Naive B cell (primary cell): Measurements from ENCODE around the gene HIPK2. TPM values are rescaled to one million over a fixed set of nuclear protein-coding genes. Genes with fewer than 3 reads are reported as not detected.
A peak's percentile ranks its signal among the peaks of the same experiment; 100 is the strongest.

ENCODE experiments used
- ATAC-seq, 2 donors: fragments of 150-1000 bp; cut with Tn5 transposase; 2 replicates each; pipeline ENCODE4 v1.10.0; 2021; ENCODE audit warnings: low read depth in 2 of 2, mild to moderate bottlenecking in 2 of 2, moderate library complexity in 2 of 2
- DNase-seq: peaks from one replicate; pipeline ENCODE4 v3.0.0; 2022
- H3K27ac Mint-ChIP-seq, 6 donors: one replicate each; pipeline ENCODE4 v1.8.0; 2020 to 2022; ENCODE audit warnings: mild to moderate bottlenecking in 6 of 6, mixed read lengths in 6 of 6, moderate library complexity in 5 of 6, inconsistent platforms in 2 of 6
- H3K27me3 Mint-ChIP-seq, 3 donors: one replicate each; pipeline ENCODE4 v1.8.0; 2021 to 2022; ENCODE audit warnings: mixed read lengths in 3 of 3, mild to moderate bottlenecking in 1 of 3
- H3K36me3 Mint-ChIP-seq, 2 donors: one replicate each; pipeline ENCODE4 v1.8.0; 2020 to 2022; ENCODE audit warnings: mixed read lengths in 2 of 2, inconsistent platforms in 1 of 2, mild to moderate bottlenecking in 1 of 2
- H3K4me1 Mint-ChIP-seq, 3 donors: one replicate each; pipeline ENCODE4 v1.8.0; 2020 to 2022; ENCODE audit warnings: mixed read lengths in 3 of 3, inconsistent platforms in 1 of 3, mild to moderate bottlenecking in 1 of 3, moderate library complexity in 1 of 3
- H3K4me3 Mint-ChIP-seq, 8 donors: one replicate each; pipeline ENCODE4 v1.8.0; 2020 to 2022; ENCODE audit warnings: mild to moderate bottlenecking in 8 of 8, mixed read lengths in 8 of 8, moderate library complexity in 8 of 8, inconsistent platforms in 2 of 8
- H3K9me3 Mint-ChIP-seq, 7 donors: one replicate each; pipeline ENCODE4 v1.8.0; 2020 to 2022; ENCODE audit warnings: mixed read lengths in 7 of 7, mild to moderate bottlenecking in 5 of 7, inconsistent platforms in 2 of 7, moderate library complexity in 1 of 7
- polyA plus RNA-seq, 6 donors: library from polyadenylated mRNA; unstranded; fragments of 300-500 nt; fragmentation: Illumina TruSeq; gene quantifications; one replicate each; pipeline ENCODE4 v1.2.3, GENCODE V29; 2021; ENCODE audit warnings: low read depth in 6 of 6

Gene HIPK2
- polyA plus RNA-seq, 6 donors from 2014 or later: 0.54 to 1.1 (median 0.79) TPM

- peaks cover 5 to 10% of the 10 kb centered on the region in 2 donors for H3K36me3 Mint-ChIP-seq
- no peak overlapping the region for H3K27ac Mint-ChIP-seq
- no peak for ATAC-seq
- no peaks in the 10 kb centered on the region for H3K4me1 Mint-ChIP-seq
- no peaks in the 10 kb centered on the region for H3K9me3 Mint-ChIP-seq
- no peak for DNase-seq
- H3K27me3 Mint-ChIP-seq: no peaks in the 10 kb centered on the region
- H3K4me3 Mint-ChIP-seq: no peak overlapping the region
Measured at GRCh38 chr7:139583826-139584553, 193.8 kb downstream of the HIPK2 start.

- Mint-ChIP-seq H3K27me3 (no peaks in the 10 kb centered on the region), H3K4me1 (no peaks in the 10 kb centered on the region), H3K27ac (peak overlapping the region in 2 of 6 donors; percentile 49 to 57), H3K4me3 (no peak overlapping the region), H3K36me3 (peaks cover 5 to 10% of the 10 kb centered on the region in 2 donors), H3K9me3 (no peaks in the 10 kb centered on the region)
- ATAC-seq (no peak), DNase-seq (no peak)
Measured at GRCh38 chr7:139582671-139583155, 195.1 kb downstream of the HIPK2 start.

- no peak overlapping the region for H3K4me3 Mint-ChIP-seq
- H3K4me1 Mint-ChIP-seq: no peaks in the 10 kb centered on the region
- H3K27me3 Mint-ChIP-seq: no peaks in the 10 kb centered on the region
- H3K36me3 Mint-ChIP-seq: peaks cover 5 to 10% of the 10 kb centered on the region in 2 donors
- no peaks in the 10 kb centered on the region for H3K9me3 Mint-ChIP-seq
- DNase-seq (no peak), ATAC-seq (no peak)
- H3K27ac Mint-ChIP-seq: peak overlapping the region in 1 of 6 donors; percentile 49
Measured at GRCh38 chr7:139582130-139582650, 195.6 kb downstream of the HIPK2 start.

- Mint-ChIP-seq H3K36me3 (peaks cover 5 to 6% of the 10 kb centered on the region in 2 donors), H3K27ac (no peak overlapping the region)
Measured at GRCh38 chr7:139580435-139580834, 197.4 kb downstream of the HIPK2 start.

GRCh38 chr7:139576179-139576973 lies 201.4 kb downstream of the HIPK2 start:
- peaks cover 0 to 7% (median 0%) of the 10 kb centered on the region in 3 donors for H3K4me1 Mint-ChIP-seq
- no peak overlapping the region for H3K27ac Mint-ChIP-seq
- no peaks in the 10 kb centered on the region for H3K27me3 Mint-ChIP-seq
- DNase-seq: no peak
- H3K9me3 Mint-ChIP-seq: no peaks in the 10 kb centered on the region
- H3K4me3 Mint-ChIP-seq: no peak overlapping the region
- peaks cover 5 to 8% of the 10 kb centered on the region in 2 donors for H3K36me3 Mint-ChIP-seq
- no peak for ATAC-seq

More at GRCh38 chr7:139580435-139580834, 197.4 kb downstream of the HIPK2 start:
- ATAC-seq (no peak), DNase-seq (no peak)
- Mint-ChIP-seq H3K4me1 (peaks cover 0 to 1% (median 0%) of the 10 kb centered on the region in 3 donors), H3K9me3 (no peaks in the 10 kb centered on the region), H3K27me3 (no peaks in the 10 kb centered on the region), H3K4me3 (no peak overlapping the region)

- peaks cover 2 to 8% of the 10 kb centered on the region in 2 donors for H3K36me3 Mint-ChIP-seq
- no peak overlapping the region for H3K27ac Mint-ChIP-seq
- peaks cover 0 to 7% (median 0%) of the 10 kb centered on the region in 3 donors for H3K4me1 Mint-ChIP-seq
- H3K4me3 Mint-ChIP-seq: no peak overlapping the region
- no peak for ATAC-seq
- DNase-seq: no peak
- H3K27me3 Mint-ChIP-seq: no peaks in the 10 kb centered on the region
- H3K9me3 Mint-ChIP-seq: no peaks in the 10 kb centered on the region
Measured at GRCh38 chr7:139575338-139575680, 202.5 kb downstream of the HIPK2 start.

- Mint-ChIP-seq H3K27me3 (no peaks in the 10 kb centered on the region), H3K4me1 (peaks cover 0 to 7% (median 0%) of the 10 kb centered on the region in 3 donors), H3K4me3 (no peak overlapping the region), H3K27ac (peak overlapping the region in 1 of 6 donors; percentile 72), H3K9me3 (no peaks in the 10 kb centered on the region), H3K36me3 (peaks cover 0 to 8% of the 10 kb centered on the region in 2 donors)
- ATAC-seq (no peak), DNase-seq (no peak)
Measured at GRCh38 chr7:139574618-139575337, 203.0 kb downstream of the HIPK2 start.

- Mint-ChIP-seq H3K27me3 (no peaks in the 10 kb centered on the region), H3K9me3 (no peaks in the 10 kb centered on the region), H3K4me3 (no peak overlapping the region), H3K36me3 (peaks cover 0 to 8% of the 10 kb centered on the region in 2 donors), H3K27ac (no peak overlapping the region), H3K4me1 (peaks cover 0 to 7% (median 0%) of the 10 kb centered on the region in 3 donors)
- ATAC-seq: no peak
- DNase-seq: no peak
Measured at GRCh38 chr7:139573871-139574270, 203.9 kb downstream of the HIPK2 start.

- no peak for DNase-seq
- peaks cover 0 to 7% (median 0%) of the 10 kb centered on the region in 3 donors for H3K4me1 Mint-ChIP-seq
- ATAC-seq: no peak
- no peak overlapping the region for H3K27ac Mint-ChIP-seq
- H3K9me3 Mint-ChIP-seq: no peaks in the 10 kb centered on the region
- peaks cover 5 to 15% of the 10 kb centered on the region in 2 donors for H3K36me3 Mint-ChIP-seq
- no peaks in the 10 kb centered on the region for H3K27me3 Mint-ChIP-seq
- H3K4me3 Mint-ChIP-seq: no peak overlapping the region
Measured at GRCh38 chr7:139572704-139573385, 205.0 kb downstream of the HIPK2 start.

- peaks cover 0 to 7% (median 0%) of the 10 kb centered on the region in 3 donors for H3K4me1 Mint-ChIP-seq
- peak overlapping the region in 1 of 6 donors; percentile 47 for H3K27ac Mint-ChIP-seq
- no peak for ATAC-seq
- DNase-seq: no peak
- H3K36me3 Mint-ChIP-seq: peaks cover 5 to 18% of the 10 kb centered on the region in 2 donors
- no peak overlapping the region for H3K4me3 Mint-ChIP-seq
- H3K9me3 Mint-ChIP-seq: no peaks in the 10 kb centered on the region
- H3K27me3 Mint-ChIP-seq: no peaks in the 10 kb centered on the region
Measured at GRCh38 chr7:139572071-139572470, 205.7 kb downstream of the HIPK2 start.

GRCh38 chr7:139571651-139572050 lies 206.1 kb downstream of the HIPK2 start:
- ATAC-seq: no peak
- Mint-ChIP-seq H3K4me1 (peaks cover 0 to 7% (median 0%) of the 10 kb centered on the region in 3 donors), H3K27ac (no peak overlapping the region), H3K36me3 (peaks cover 5 to 18% of the 10 kb centered on the region in 2 donors), H3K27me3 (no peaks in the 10 kb centered on the region), H3K9me3 (no peaks in the 10 kb centered on the region), H3K4me3 (no peak overlapping the region)
- no peak for DNase-seq

- ATAC-seq (no peak), DNase-seq (no peak)
- no peak overlapping the region for H3K4me3 Mint-ChIP-seq
- no peaks in the 10 kb centered on the region for H3K27me3 Mint-ChIP-seq
- peak overlapping the region in 1 of 6 donors; percentile 38 for H3K27ac Mint-ChIP-seq
- peaks cover 0 to 7% (median 0%) of the 10 kb centered on the region in 3 donors for H3K4me1 Mint-ChIP-seq
- H3K36me3 Mint-ChIP-seq: peaks cover 5 to 18% of the 10 kb centered on the region in 2 donors
- H3K9me3 Mint-ChIP-seq: no peaks in the 10 kb centered on the region
Measured at GRCh38 chr7:139571190-139571589, 206.6 kb downstream of the HIPK2 start.
